HepG2 (cell line): ENCODE measurements around the gene CDC42SE1. TPM values are rescaled to one million over a fixed set of nuclear protein-coding genes. Genes with fewer than 3 reads are reported as not detected.

Experiments
- HIC2 ChIP-seq: sonication (generic); formaldehyde crosslinking; IDR thresholded peaks from 2 replicates; pipeline ENCODE4 v1.9.0; 2022; ENCODE audit warnings: low read depth, missing genetic modification reagents
- JUND ChIP-seq: sonication (generic); formaldehyde crosslinking; IDR thresholded peaks from 2 replicates; pipeline ENCODE4 v1.8.0; 2022; ENCODE audit warnings: mild to moderate bottlenecking, missing genetic modification reagents
- NFKBIZ ChIP-seq: IDR thresholded peaks from 2 replicates; pipeline ENCODE4 v1.6.1; 2018; ENCODE audit warnings: missing genetic modification reagents, missing compliant biosample characterization
- PAX8 ChIP-seq: sonication (generic); formaldehyde crosslinking; IDR thresholded peaks from 2 replicates; pipeline ENCODE4 v1.8.0; 2022; ENCODE audit warnings: mild to moderate bottlenecking, missing genetic modification reagents, borderline replicate concordance
- SMC3 ChIP-seq: IDR thresholded peaks from 2 replicates; pipeline ENCODE4 v1.6.1; 2011; ENCODE audit warnings: low read length, improper control_type of control experiment
- SNRNP70 ChIP-seq: fragments of 200-400 bp; formaldehyde crosslinking; IDR thresholded peaks from 2 replicates; pipeline ENCODE4 v1.6.1; 2017; ENCODE audit warnings: mild to moderate bottlenecking, low read depth, low read length, moderate library complexity
- SYNCRIP ChIP-seq: fragments of 200-400 bp; formaldehyde crosslinking; IDR thresholded peaks from 2 replicates; pipeline ENCODE4 v1.6.1; 2018; ENCODE audit warnings: mild to moderate bottlenecking, low read depth, low read length; ENCODE audit not compliant: insufficient read depth
- TOPORS ChIP-seq: sonication (generic); formaldehyde crosslinking; IDR thresholded peaks from 2 replicates; pipeline ENCODE4 v1.8.0; 2023; ENCODE audit warnings: mild to moderate bottlenecking, missing genetic modification reagents
- TRIM24 ChIP-seq: sonication (generic); formaldehyde crosslinking; IDR thresholded peaks from 2 replicates; pipeline ENCODE4 v1.8.0; 2022; ENCODE audit warnings: mild to moderate bottlenecking, missing genetic modification reagents
- XRCC5 ChIP-seq: fragments of 200-400 bp; formaldehyde crosslinking; optimal IDR thresholded peaks from 2 replicates; pipeline ENCODE3; 2017; ENCODE audit warnings: mild to moderate bottlenecking, low read length
- ZNF225 ChIP-seq: sonication (generic); formaldehyde crosslinking; IDR thresholded peaks from 2 replicates; pipeline ENCODE4 v1.4.0; 2020; ENCODE audit warnings: mild to moderate bottlenecking, missing genetic modification reagents
- ZNF280B ChIP-seq: sonication (generic); formaldehyde crosslinking; IDR thresholded peaks from 2 replicates; pipeline ENCODE4 v1.5.0; 2020; ENCODE audit warnings: missing genetic modification reagents, mild to moderate bottlenecking, borderline replicate concordance
- ZNF432 ChIP-seq: sonication (generic); formaldehyde crosslinking; IDR thresholded peaks from 2 replicates; pipeline ENCODE4 v1.5.0; 2020; ENCODE audit warnings: missing genetic modification reagents, mild to moderate bottlenecking, borderline replicate concordance
- ZNF589 ChIP-seq: sonication (generic); formaldehyde crosslinking; conservative IDR thresholded peaks from 2 replicates; pipeline ENCODE4 v1.8.0; 2022; ENCODE audit warnings: mild to moderate bottlenecking, moderate library complexity, missing genetic modification reagents
- ZNF713 ChIP-seq: sonication (generic); formaldehyde crosslinking; IDR thresholded peaks from 2 replicates; pipeline ENCODE4 v1.4.0; 2020; ENCODE audit warnings: mild to moderate bottlenecking, missing genetic modification reagents
- polyA plus RNA-seq, 8 experiments: library from polyadenylated mRNA; depleted of rRNA in 3 of 8; stranded (reverse) in 7 of 8; unstranded in 1 of 8; fragments of >200 nt; fragmentation: Illumina TruSeq in 4 of 8; extraction: Trizol in 4 of 8; gene quantifications; 2 replicates each; pipeline versions ENCODE4 v1.2.1 to v1.2.3, GENCODE V29; 2011 to 2016; ENCODE audit warnings: low read depth in 4 of 8, missing spikeins in 1 of 8, mixed read lengths in 1 of 8; ENCODE audit not compliant: insufficient read depth in 1 of 8
- total RNA-seq, 5 experiments: library from RNA; depleted of rRNA; stranded (reverse); fragments of >200 nt; fragmentation: Illumina TruSeq; extraction: Trizol; gene quantifications; 2 replicates each; pipeline ENCODE4 v1.2.3, GENCODE V29; 2016; ENCODE audit warnings: low read depth in 1 of 5
- TF ChIP-seq, protein P1 (sequence below): sonication (generic); formaldehyde crosslinking; IDR thresholded peaks from 2 replicates; pipeline ENCODE4 v1.4.0; 2020; ENCODE audit warnings: missing genetic modification reagents, mild to moderate bottlenecking, borderline replicate concordance
- TF ChIP-seq, protein P2 (sequence below): sonication (generic); formaldehyde crosslinking; IDR thresholded peaks from 2 replicates; pipeline ENCODE4 v1.4.0; 2020; ENCODE audit warnings: mild to moderate bottlenecking, missing genetic modification reagents

Gene CDC42SE1
- total and polyA plus RNA-seq, 2 of the 13 experiments (the other 11 are each of a cell fraction or from before 2014, with no cell fraction given), result 17.6 to 17.9 TPM

- TF ChIP-seq, protein P1, sequence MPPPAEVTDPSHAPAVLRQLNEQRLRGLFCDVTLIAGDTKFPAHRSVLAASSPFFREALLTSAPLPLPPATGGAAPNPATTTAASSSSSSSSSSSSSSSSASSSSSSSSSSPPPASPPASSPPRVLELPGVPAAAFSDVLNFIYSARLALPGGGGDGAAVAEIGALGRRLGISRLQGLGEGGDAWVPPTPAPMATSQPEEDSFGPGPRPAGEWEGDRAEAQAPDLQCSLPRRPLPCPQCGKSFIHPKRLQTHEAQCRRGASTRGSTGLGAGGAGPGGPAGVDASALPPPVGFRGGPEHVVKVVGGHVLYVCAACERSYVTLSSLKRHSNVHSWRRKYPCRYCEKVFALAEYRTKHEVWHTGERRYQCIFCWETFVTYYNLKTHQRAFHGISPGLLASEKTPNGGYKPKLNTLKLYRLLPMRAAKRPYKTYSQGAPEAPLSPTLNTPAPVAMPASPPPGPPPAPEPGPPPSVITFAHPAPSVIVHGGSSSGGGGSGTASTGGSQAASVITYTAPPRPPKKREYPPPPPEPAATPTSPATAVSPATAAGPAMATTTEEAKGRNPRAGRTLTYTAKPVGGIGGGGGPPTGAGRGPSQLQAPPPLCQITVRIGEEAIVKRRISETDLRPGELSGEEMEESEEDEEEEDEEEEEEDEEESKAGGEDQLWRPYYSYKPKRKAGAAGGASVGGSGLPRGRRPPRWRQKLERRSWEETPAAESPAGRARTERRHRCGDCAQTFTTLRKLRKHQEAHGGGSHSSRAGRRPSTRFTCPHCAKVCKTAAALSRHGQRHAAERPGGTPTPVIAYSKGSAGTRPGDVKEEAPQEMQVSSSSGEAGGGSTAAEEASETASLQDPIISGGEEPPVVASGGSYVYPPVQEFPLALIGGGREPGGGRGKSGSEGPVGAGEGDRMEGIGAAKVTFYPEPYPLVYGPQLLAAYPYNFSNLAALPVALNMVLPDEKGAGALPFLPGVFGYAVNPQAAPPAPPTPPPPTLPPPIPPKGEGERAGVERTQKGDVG (CRISPR knock-in tag), result no peak
- TF ChIP-seq XRCC5, result peak; percentile 1
- TF ChIP-seq TOPORS (CRISPR knock-in tag), result no peak
- TF ChIP-seq TRIM24 (CRISPR knock-in tag), result no peak
- no peak for TF ChIP-seq ZNF713 (CRISPR knock-in tag)
- TF ChIP-seq SYNCRIP, result no peak
- no peak for TF ChIP-seq ZNF280B
- TF ChIP-seq JUND, result no peak
- TF ChIP-seq SNRNP70, result no peak
- no peak for TF ChIP-seq PAX8 (CRISPR knock-in tag)
- TF ChIP-seq NFKBIZ, result no peak
- no peak for TF ChIP-seq ZNF589 (CRISPR knock-in tag)
- peak; percentile 15; the same call in 1 of the 2 replicates for TF ChIP-seq SMC3
- TF ChIP-seq HIC2 (CRISPR knock-in tag), result no peak
- no peak for TF ChIP-seq ZNF225 (CRISPR knock-in tag)
- TF ChIP-seq, protein P2, sequence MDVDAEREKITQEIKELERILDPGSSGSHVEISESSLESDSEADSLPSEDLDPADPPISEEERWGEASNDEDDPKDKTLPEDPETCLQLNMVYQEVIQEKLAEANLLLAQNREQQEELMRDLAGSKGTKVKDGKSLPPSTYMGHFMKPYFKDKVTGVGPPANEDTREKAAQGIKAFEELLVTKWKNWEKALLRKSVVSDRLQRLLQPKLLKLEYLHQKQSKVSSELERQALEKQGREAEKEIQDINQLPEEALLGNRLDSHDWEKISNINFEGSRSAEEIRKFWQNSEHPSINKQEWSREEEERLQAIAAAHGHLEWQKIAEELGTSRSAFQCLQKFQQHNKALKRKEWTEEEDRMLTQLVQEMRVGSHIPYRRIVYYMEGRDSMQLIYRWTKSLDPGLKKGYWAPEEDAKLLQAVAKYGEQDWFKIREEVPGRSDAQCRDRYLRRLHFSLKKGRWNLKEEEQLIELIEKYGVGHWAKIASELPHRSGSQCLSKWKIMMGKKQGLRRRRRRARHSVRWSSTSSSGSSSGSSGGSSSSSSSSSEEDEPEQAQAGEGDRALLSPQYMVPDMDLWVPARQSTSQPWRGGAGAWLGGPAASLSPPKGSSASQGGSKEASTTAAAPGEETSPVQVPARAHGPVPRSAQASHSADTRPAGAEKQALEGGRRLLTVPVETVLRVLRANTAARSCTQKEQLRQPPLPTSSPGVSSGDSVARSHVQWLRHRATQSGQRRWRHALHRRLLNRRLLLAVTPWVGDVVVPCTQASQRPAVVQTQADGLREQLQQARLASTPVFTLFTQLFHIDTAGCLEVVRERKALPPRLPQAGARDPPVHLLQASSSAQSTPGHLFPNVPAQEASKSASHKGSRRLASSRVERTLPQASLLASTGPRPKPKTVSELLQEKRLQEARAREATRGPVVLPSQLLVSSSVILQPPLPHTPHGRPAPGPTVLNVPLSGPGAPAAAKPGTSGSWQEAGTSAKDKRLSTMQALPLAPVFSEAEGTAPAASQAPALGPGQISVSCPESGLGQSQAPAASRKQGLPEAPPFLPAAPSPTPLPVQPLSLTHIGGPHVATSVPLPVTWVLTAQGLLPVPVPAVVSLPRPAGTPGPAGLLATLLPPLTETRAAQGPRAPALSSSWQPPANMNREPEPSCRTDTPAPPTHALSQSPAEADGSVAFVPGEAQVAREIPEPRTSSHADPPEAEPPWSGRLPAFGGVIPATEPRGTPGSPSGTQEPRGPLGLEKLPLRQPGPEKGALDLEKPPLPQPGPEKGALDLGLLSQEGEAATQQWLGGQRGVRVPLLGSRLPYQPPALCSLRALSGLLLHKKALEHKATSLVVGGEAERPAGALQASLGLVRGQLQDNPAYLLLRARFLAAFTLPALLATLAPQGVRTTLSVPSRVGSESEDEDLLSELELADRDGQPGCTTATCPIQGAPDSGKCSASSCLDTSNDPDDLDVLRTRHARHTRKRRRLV (CRISPR knock-in tag), result no peak
- TF ChIP-seq ZNF432 (CRISPR knock-in tag), result no peak
Measured at GRCh38 chr1:151013518-151013917, 45.9 kb downstream of the CDC42SE1 start (continued).
